Pancreas (tissue), 10 donors: ENCODE measurements around the gene GUCY1A1. TPM values are rescaled to one million over a fixed set of nuclear protein-coding genes. Genes with fewer than 3 reads are reported as not detected.

Source experiments
- ATAC-seq, 4 donors: fragments of 200-7000 bp; cut with Tn5 transposase; one replicate each; pipeline versions ENCODE4 v1.8.0 to v1.9.1; 2020; ENCODE audit warnings: mild to moderate bottlenecking in 4 of 4, moderate library complexity in 4 of 4
- DNase-seq, 6 donors: peaks; one replicate each; pipeline ENCODE4 v3.0.0-alpha.2; 2020
- FAIRE-seq: peaks from 2 replicates; lab custom pipeline; 2012; peaks lifted over from hg19 to GRCh38; lab: Jason Lieb, UNC
- H3K27ac ChIP-seq, 4 donors: fragments of 200-600 bp; sonication (generic); 1 replicate in 3 of 4; 2 replicates in 1 of 4; pipeline versions ENCODE4 v1.5.0 to v1.8.0; 2020
- H3K27me3 ChIP-seq, 4 donors: fragments of 200-600 bp; one replicate each; pipeline ENCODE4 v1.8.0; 2021
- H3K36me3 ChIP-seq, 3 donors: fragments of 200-600 bp; sonication (generic) in 1 of 3; one replicate each; pipeline versions ENCODE4 v1.5.0 to v1.8.0; 2020 to 2021
- H3K4me1 ChIP-seq, 3 donors: fragments of 200-600 bp; one replicate each; pipeline ENCODE4 v1.8.0; 2021
- H3K4me3 ChIP-seq, 4 donors: fragments of 200-600 bp; sonication (generic) in 2 of 4; one replicate each; pipeline versions ENCODE4 v1.5.0 to v1.8.0; 2020 to 2021
- H3K9me3 ChIP-seq, 4 donors: fragments of 200-600 bp; one replicate each; pipeline ENCODE4 v1.8.0; 2021
- CTCF ChIP-seq, 4 donors: fragments of 200-600 bp; sonication (generic) in 3 of 4; IDR thresholded peaks; one replicate each; pipeline versions ENCODE4 v1.5.0 to v1.8.0; 2021; ENCODE audit warnings: antibody characterized with exemption in 4 of 4
- WGBS, 2 donors: extraction: QIAGEN DNeasy Blood & Tissue Kit; methylation state at CpG; one replicate each; pipeline ENCODE4 v1.1.7; 2013; 5-methylcytosine and 5-hydroxymethylcytosine counted together
- intact Hi-C, 3 donors: fragments of 100-400 bp; cut with DNase I; formaldehyde crosslinking; loops; one replicate each; pipeline versions ENCODE4 v1.11.1 to v1.14.2; 2022
- polyA plus RNA-seq, 2 donors: library from polyadenylated mRNA; stranded (reverse); fragments of 200-250 nt; gene quantifications; one replicate each; pipeline ENCODE4 v1.2.3, GENCODE V29; 2013
- total RNA-seq, 6 donors: library from RNA; stranded (reverse); fragmentation: NEBNext Ultra II Directional in 4 of 6; extraction: Animal tissue kit (Norgen Biotek cat#: 25700) in 4 of 6; gene quantifications; one replicate each; pipeline versions ENCODE4 v1.2.1 to v1.2.4, GENCODE V29; 2021 to 2023
- donor health status: healthy with polysubstance abuse.
- donor health status: DM: no; HTN: no; CAD: no; lungs with moderate emphysema.
- donor health status: DM: no; HTN: no; CAD: no.
- donor health status: control.
- donor health status: control.
- donor health status: Bipolar disorder and iron deficiency.
- donor health status: DM: yes; HTN: yes; CAD: no.
- donor health status: DM: no; HTN: no; CAD: no.
- donor health status: DM: no; HTN: no; CAD: no.
- donor health status: DM: yes; HTN: yes; CAD: no.

The GUCY1A1 gene
- total and polyA plus RNA-seq, 8 donors: 4.2 to 26.4 (median 11.2) TPM

- Histone ChIP-seq H3K9me3 (no peaks in the 10 kb centered on the region), H3K36me3 (no peaks in the 10 kb centered on the region), H3K4me1 (peaks cover 6 to 29% (median 16%) of the 10 kb centered on the region in 3 donors), H3K27ac (no peak overlapping the region), H3K4me3 (no peak overlapping the region), H3K27me3 (peaks cover 0 to 3% (median 0%) of the 10 kb centered on the region in 4 donors)
- intact Hi-C loops: no loop called here
- DNase-seq (no peak), ATAC-seq (peak in 3 of 4 donors; percentile 30 to 48 (median 31)), FAIRE-seq (no peak)
- 60 to 69% methylated on average over 5 of the region's 5 CpGs for WGBS, 2 donors
- no peak for TF ChIP-seq CTCF (IDR thresholded peaks at IDR 0.05)
These were observed 40.6 kb downstream of the GUCY1A1 start for GRCh38 chr4:155707251-155707650.

GRCh38 chr4:155708782-155709181 lies 42.1 kb downstream of the GUCY1A1 start:
- DNase-seq: no peak
- ATAC-seq: no peak
- Histone ChIP-seq H3K9me3 (no peaks in the 10 kb centered on the region), H3K27me3 (peaks cover 0 to 3% (median 0%) of the 10 kb centered on the region in 4 donors), H3K36me3 (no peaks in the 10 kb centered on the region), H3K4me1 (peaks cover 6 to 29% (median 16%) of the 10 kb centered on the region in 3 donors), H3K4me3 (no peak overlapping the region), H3K27ac (no peak overlapping the region)
- 89 to 95% methylated on average over 1 of the region's 1 CpG for WGBS, 2 donors
- TF ChIP-seq CTCF (IDR thresholded peaks at IDR 0.05): no peak
- intact Hi-C loops: no loop called here
- no peak for FAIRE-seq

- ATAC-seq (no peak), DNase-seq (no peak), FAIRE-seq (no peak)
- TF ChIP-seq CTCF (IDR thresholded peaks at IDR 0.05): no peak
- intact Hi-C loops: no loop called here
- H3K27me3 ChIP-seq: peaks cover 0 to 3% (median 0%) of the 10 kb centered on the region in 4 donors
- peak overlapping the region in 1 of 4 donors; percentile 3 for H3K27ac ChIP-seq
- WGBS, 2 donors: 58% methylated on average over 4 of the region's 4 CpGs
- H3K36me3 ChIP-seq: no peaks in the 10 kb centered on the region
- H3K4me3 ChIP-seq: no peak overlapping the region
- no peaks in the 10 kb centered on the region for H3K9me3 ChIP-seq
- H3K4me1 ChIP-seq: peaks cover 6 to 19% (median 15%) of the 10 kb centered on the region in 3 donors
These were observed 43.3 kb downstream of the GUCY1A1 start for GRCh38 chr4:155709918-155710317.

- ATAC-seq: no peak
- DNase-seq: no peak
- Histone ChIP-seq H3K9me3 (no peaks in the 10 kb centered on the region), H3K27ac (no peak overlapping the region), H3K4me1 (peaks cover 0 to 4% (median 0%) of the 10 kb centered on the region in 3 donors), H3K4me3 (no peak overlapping the region), H3K36me3 (no peaks in the 10 kb centered on the region), H3K27me3 (peaks cover 0 to 3% (median 0%) of the 10 kb centered on the region in 4 donors)
- 40 to 45% methylated on average over 1 of the region's 1 CpG for WGBS, 2 donors
- TF ChIP-seq CTCF (IDR thresholded peaks at IDR 0.05): no peak
- intact Hi-C loops: no loop called here
- FAIRE-seq: peak; percentile 87
These were observed 44.9 kb downstream of the GUCY1A1 start for GRCh38 chr4:155711556-155711955.

- ATAC-seq: no peak
- 75 to 85% methylated on average over 3 of the region's 3 CpGs for WGBS, 2 donors
- no peak overlapping the region for H3K4me3 ChIP-seq
- DNase-seq: no peak
- no peak overlapping the region for H3K27ac ChIP-seq
- H3K4me1 ChIP-seq: no peaks in the 10 kb centered on the region
- H3K9me3 ChIP-seq: no peaks in the 10 kb centered on the region
- FAIRE-seq: no peak
- H3K36me3 ChIP-seq: no peaks in the 10 kb centered on the region
- intact Hi-C loops: no loop called here
- no peak for TF ChIP-seq CTCF (IDR thresholded peaks at IDR 0.05)
- H3K27me3 ChIP-seq: peaks cover 0 to 3% (median 0%) of the 10 kb centered on the region in 4 donors
These were observed 46.2 kb downstream of the GUCY1A1 start for GRCh38 chr4:155712846-155713245.
